Keratinocyte (primary cell): ENCODE data around the gene PRLHR. TPM values are rescaled to one million over a fixed set of nuclear protein-coding genes. Genes with fewer than 3 reads are reported as not detected.

Experiments
- DNase-seq: peaks from one replicate; pipeline ENCODE4 v3.0.0-alpha.2; 2011; ENCODE audit warnings: low read depth, missing footprints, low spot score
- FAIRE-seq: peaks from 2 replicates; lab custom pipeline; 2011; peaks lifted over from hg19 to GRCh38; lab: Jason Lieb, UNC
- H2AFZ ChIP-seq: 2 replicates; pipeline ENCODE4 v1.6.0; 2012; ENCODE audit warnings: low read length, control low read depth, inconsistent platforms; ENCODE audit not compliant: control insufficient read depth
- H3K27ac ChIP-seq: 2 replicates; pipeline ENCODE4 v1.5.1; 2011; ENCODE audit warnings: low read length; ENCODE audit not compliant: control insufficient read depth, insufficient read depth
- H3K27me3 ChIP-seq: 3 replicates; pipeline ENCODE4 v1.6.0; 2011; ENCODE audit warnings: low read length; ENCODE audit not compliant: control insufficient read depth, insufficient read depth; ENCODE audit errors: extremely low read depth
- H3K36me3 ChIP-seq, 2 experiments: 2 replicates in 1 of 2; 3 replicates in 1 of 2; pipeline ENCODE4 v1.5.1; 2011; ENCODE audit warnings: low read length in 2 of 2, mild to moderate bottlenecking in 1 of 2; ENCODE audit not compliant: control insufficient read depth in 2 of 2, insufficient read depth in 2 of 2; ENCODE audit errors: extremely low read depth in 1 of 2
- H3K4me1 ChIP-seq: 3 replicates; pipeline ENCODE4 v1.5.1; 2011; ENCODE audit warnings: low read length; ENCODE audit not compliant: control insufficient read depth, insufficient read depth; ENCODE audit errors: extremely low read depth
- H3K4me2 ChIP-seq: 3 replicates; pipeline ENCODE4 v1.6.0; 2011; ENCODE audit warnings: low read depth, low read length; ENCODE audit not compliant: control insufficient read depth, insufficient read depth; ENCODE audit errors: extremely low read depth
- H3K4me3 ChIP-seq, 3 experiments: fragments of 200-600 bp in 1 of 3; sonication (generic) in 1 of 3; 2 replicates in 2 of 3; 3 replicates in 1 of 3; pipeline ENCODE4 v1.5.1; 2011 to 2016; ENCODE audit warnings: low read length in 3 of 3, mild to moderate bottlenecking in 3 of 3, control low read depth in 2 of 3, inconsistent platforms in 1 of 3, low read depth in 1 of 3, mixed read lengths in 1 of 3, mixed run types in 1 of 3, moderate library complexity in 1 of 3; ENCODE audit not compliant: control insufficient read depth in 2 of 3, insufficient read depth in 2 of 3; ENCODE audit errors: extremely low read depth in 1 of 3
- H3K79me2 ChIP-seq: 2 replicates; pipeline ENCODE4 v1.6.0; 2012; ENCODE audit warnings: low read length; ENCODE audit not compliant: control insufficient read depth, insufficient read depth
- H3K9ac ChIP-seq: 3 replicates; pipeline ENCODE4 v1.6.0; 2011; ENCODE audit warnings: low read length; ENCODE audit not compliant: control insufficient read depth, insufficient read depth; ENCODE audit errors: extremely low read depth
- H3K9me1 ChIP-seq: 3 replicates; pipeline ENCODE4 v1.6.0; 2011; ENCODE audit warnings: low read length; ENCODE audit not compliant: control insufficient read depth, insufficient read depth; ENCODE audit errors: extremely low read depth
- H3K9me3 ChIP-seq: 2 replicates; pipeline ENCODE4 v1.5.1; 2012; ENCODE audit warnings: low read depth, low read length; ENCODE audit not compliant: control insufficient read depth
- H4K20me1 ChIP-seq: 3 replicates; pipeline ENCODE4 v1.6.0; 2011; ENCODE audit warnings: low read length; ENCODE audit not compliant: control insufficient read depth, insufficient read depth; ENCODE audit errors: extremely low read depth
- EZH2 ChIP-seq: IDR thresholded peaks from one replicate; pipeline ENCODE4 v1.6.1; 2012; ENCODE audit warnings: inconsistent platforms, mild to moderate bottlenecking, low read length, moderate library complexity
- dilution Hi-C: fragments of 300-500 bp; cut with MboI; formaldehyde crosslinking; loops from one replicate; pipeline ENCODE4 v1.7.0; 2020; ENCODE audit warnings: low sequenced_read_pairs; ENCODE audit not compliant: extremely low pct_ligation_motif_present
- polyA plus RNA-seq, 5 experiments: library from polyadenylated mRNA; depleted of rRNA in 3 of 5; stranded (reverse) in 3 of 5; stranded (forward) in 1 of 5; unstranded in 1 of 5; fragments of >200 nt; gene quantifications; 1 replicate in 1 of 5; 2 replicates in 3 of 5; 3 replicates in 1 of 5; pipeline versions ENCODE4 v1.2.1 to v1.2.3, GENCODE V29; 2011 to 2012; ENCODE audit warnings: missing spikeins in 2 of 5, low read depth in 1 of 5, low replicate concordance in 1 of 5
- TF ChIP-seq, protein P1 (sequence below), 3 experiments: IDR thresholded peaks in 1 of 3; conservative IDR thresholded peaks in 1 of 3; optimal IDR thresholded peaks in 1 of 3; 2 replicates in 2 of 3; 3 replicates in 1 of 3; pipeline versions ENCODE3 to v1.5.1; 2011; ENCODE audit warnings: low read length in 3 of 3, mild to moderate bottlenecking in 3 of 3, moderate library complexity in 2 of 3, control low read depth in 1 of 3, inconsistent platforms in 1 of 3; ENCODE audit not compliant: insufficient read depth in 2 of 3; ENCODE audit errors: extremely low read depth in 1 of 3

The PRLHR gene
- polyA plus RNA-seq, 1 donor (not counting 4 experiments of a cell fraction or from before 2014, with no cell fraction given): not detected

DNA sequence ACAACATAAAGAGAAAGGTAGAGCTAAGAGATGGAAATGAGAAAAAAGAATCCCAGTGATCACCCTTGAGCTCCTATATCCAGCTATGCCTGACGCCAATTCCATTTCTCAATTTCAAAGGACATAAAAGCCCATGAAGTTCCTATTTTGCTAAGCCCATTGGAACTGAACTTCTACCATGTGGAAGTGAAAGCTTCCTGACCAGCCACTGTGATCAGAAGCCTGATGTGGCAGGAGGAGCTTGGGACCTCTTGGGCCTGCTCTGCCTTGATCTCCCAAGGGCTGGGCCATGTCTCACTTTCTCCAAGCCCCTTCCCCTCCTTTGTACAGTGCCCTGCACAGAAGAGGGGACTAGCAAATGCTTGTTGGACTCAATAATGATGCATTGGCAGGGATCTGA, 52.7 kb downstream of the PRLHR start:
- Histone ChIP-seq H3K4me1 (peaks cover 24% of the 10 kb centered on the region), H2AFZ (no peak overlapping the region), H3K4me3 (no peak overlapping the region), H3K27ac (no peak overlapping the region), H4K20me1 (no peaks in the 10 kb centered on the region), H3K9me1 (no peaks in the 10 kb centered on the region), H3K27me3 (no peaks in the 10 kb centered on the region), H3K4me2 (no peak overlapping the region), H3K9ac (no peak overlapping the region), H3K36me3 (no peaks in the 10 kb centered on the region), H3K9me3 (no peaks in the 10 kb centered on the region), H3K79me2 (no peaks in the 10 kb centered on the region)
- DNase-seq (no peak), FAIRE-seq (no peak)
- no peak for TF ChIP-seq EZH2
- TF ChIP-seq, protein P1, sequence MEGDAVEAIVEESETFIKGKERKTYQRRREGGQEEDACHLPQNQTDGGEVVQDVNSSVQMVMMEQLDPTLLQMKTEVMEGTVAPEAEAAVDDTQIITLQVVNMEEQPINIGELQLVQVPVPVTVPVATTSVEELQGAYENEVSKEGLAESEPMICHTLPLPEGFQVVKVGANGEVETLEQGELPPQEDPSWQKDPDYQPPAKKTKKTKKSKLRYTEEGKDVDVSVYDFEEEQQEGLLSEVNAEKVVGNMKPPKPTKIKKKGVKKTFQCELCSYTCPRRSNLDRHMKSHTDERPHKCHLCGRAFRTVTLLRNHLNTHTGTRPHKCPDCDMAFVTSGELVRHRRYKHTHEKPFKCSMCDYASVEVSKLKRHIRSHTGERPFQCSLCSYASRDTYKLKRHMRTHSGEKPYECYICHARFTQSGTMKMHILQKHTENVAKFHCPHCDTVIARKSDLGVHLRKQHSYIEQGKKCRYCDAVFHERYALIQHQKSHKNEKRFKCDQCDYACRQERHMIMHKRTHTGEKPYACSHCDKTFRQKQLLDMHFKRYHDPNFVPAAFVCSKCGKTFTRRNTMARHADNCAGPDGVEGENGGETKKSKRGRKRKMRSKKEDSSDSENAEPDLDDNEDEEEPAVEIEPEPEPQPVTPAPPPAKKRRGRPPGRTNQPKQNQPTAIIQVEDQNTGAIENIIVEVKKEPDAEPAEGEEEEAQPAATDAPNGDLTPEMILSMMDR (optimal IDR thresholded peaks at IDR 0.05 in 1 of 3, IDR thresholded peaks at IDR 0.05 in 1 of 3, conservative IDR thresholded peaks at IDR 0.05 in 1 of 3; ENCODE audit: extremely low read depth in 1 of 3, insufficient read depth in 2 of 3, low read length in 3 of 3): no peak
- dilution Hi-C loops: no loop called here

DNA sequence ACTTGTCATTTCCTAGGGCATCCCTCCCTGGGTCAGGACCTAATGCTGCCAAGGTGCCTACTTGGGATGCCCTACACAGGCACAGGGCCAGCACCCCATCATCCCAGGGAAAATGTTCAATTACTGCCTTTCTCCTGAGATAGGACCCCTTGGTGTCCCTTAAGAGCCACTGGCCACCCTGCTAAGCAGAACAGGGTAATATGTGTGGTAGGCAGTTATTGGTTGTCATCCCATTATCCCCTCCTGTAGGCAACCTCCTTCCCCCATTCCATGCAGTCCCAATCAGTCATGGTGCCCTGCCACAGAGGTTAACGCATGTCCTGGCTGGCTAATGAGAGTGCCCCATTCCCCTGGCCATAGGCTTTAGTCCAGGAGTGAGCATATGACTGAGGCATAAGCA, 53.2 kb downstream of the PRLHR start:
- peaks cover 19% of the 10 kb centered on the region for H3K4me1 ChIP-seq
- no peak overlapping the region for H3K4me2 ChIP-seq
- no peaks in the 10 kb centered on the region for H3K27me3 ChIP-seq
- DNase-seq: no peak
- H3K4me3 ChIP-seq: no peak overlapping the region
- no peaks in the 10 kb centered on the region for H3K79me2 ChIP-seq
- no peaks in the 10 kb centered on the region for H3K9me3 ChIP-seq
- H3K9me1 ChIP-seq: no peaks in the 10 kb centered on the region
- no peak for TF ChIP-seq EZH2
- TF ChIP-seq, protein P1 (optimal IDR thresholded peaks at IDR 0.05 in 1 of 3, IDR thresholded peaks at IDR 0.05 in 1 of 3, conservative IDR thresholded peaks at IDR 0.05 in 1 of 3; ENCODE audit: extremely low read depth in 1 of 3, insufficient read depth in 2 of 3, low read length in 3 of 3): no peak
- FAIRE-seq: no peak
- H2AFZ ChIP-seq: no peak overlapping the region
- H3K9ac ChIP-seq: no peak overlapping the region
- dilution Hi-C loops: no loop called here
- no peak overlapping the region for H3K27ac ChIP-seq
- H3K36me3 ChIP-seq: no peaks in the 10 kb centered on the region
- no peaks in the 10 kb centered on the region for H4K20me1 ChIP-seq
